ENCODE results near the gene DCXR.

The DCXR gene

DNA sequence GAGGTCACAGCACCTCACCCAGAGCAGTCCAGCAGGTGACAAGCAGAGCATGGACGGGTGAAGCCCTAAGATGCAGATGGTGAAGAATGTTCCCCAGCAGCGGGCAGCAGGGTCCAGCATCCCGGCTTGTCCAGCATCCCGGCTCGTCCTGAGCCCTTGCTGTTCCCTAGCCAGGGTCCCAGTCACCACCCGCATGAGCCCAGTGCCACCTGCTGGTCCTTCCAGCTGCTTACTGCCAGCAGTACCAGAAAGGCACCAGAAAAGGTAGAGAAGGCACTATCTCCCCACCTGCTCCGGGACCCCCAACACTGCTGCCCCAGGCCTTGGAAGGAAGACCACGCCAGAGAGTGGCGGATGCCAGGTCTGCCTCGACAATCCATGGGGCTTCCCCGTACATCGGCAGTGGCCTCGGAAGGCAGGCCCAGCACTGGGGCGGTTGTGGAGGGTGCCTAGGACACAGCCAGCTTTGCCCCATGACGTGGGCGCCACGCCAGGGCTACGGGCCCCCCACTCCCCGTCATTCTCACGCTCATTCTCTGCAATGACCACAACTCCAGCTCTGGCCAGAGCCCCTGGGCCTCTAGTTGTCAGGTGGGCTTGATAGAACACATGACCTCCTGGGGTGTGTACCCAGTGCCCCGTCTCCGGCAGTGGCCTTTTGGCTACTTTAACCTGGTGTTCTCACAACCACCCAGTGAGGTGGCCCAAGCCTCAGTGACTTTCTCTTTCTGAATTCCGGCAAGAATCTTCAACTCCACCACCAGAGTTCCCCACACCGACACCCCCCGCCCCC is 16.2 kb downstream of the DCXR start:
- peak; percentile 75 for DNase-seq

DNA sequence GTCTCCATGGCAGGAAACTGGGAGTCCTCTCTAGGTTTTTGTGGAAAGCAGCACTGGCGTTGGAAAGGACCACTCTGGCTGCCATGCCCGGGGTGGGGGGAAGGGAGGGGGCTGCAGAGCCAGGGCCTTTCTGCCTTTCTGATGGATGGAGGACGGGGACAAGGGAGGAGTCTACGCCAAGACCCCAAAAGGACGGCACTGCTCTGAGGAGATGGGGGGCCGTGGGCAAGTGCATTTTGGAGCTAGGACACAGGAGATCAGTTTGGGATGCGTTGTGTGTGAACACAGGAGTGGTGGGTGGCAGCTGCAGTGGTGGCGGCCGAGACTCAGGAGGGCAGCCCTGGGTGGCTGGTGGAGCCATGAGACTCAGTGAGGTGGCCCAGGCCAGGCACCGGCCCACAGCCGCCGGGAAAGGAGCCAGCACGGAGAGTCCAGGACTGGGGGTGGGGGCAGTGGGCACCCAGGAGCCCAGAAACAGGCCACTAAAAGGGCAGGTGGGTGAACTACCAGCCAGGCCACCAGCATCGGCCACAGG is 16.9 kb downstream of the DCXR start:
- no peak for DNase-seq

DNA sequence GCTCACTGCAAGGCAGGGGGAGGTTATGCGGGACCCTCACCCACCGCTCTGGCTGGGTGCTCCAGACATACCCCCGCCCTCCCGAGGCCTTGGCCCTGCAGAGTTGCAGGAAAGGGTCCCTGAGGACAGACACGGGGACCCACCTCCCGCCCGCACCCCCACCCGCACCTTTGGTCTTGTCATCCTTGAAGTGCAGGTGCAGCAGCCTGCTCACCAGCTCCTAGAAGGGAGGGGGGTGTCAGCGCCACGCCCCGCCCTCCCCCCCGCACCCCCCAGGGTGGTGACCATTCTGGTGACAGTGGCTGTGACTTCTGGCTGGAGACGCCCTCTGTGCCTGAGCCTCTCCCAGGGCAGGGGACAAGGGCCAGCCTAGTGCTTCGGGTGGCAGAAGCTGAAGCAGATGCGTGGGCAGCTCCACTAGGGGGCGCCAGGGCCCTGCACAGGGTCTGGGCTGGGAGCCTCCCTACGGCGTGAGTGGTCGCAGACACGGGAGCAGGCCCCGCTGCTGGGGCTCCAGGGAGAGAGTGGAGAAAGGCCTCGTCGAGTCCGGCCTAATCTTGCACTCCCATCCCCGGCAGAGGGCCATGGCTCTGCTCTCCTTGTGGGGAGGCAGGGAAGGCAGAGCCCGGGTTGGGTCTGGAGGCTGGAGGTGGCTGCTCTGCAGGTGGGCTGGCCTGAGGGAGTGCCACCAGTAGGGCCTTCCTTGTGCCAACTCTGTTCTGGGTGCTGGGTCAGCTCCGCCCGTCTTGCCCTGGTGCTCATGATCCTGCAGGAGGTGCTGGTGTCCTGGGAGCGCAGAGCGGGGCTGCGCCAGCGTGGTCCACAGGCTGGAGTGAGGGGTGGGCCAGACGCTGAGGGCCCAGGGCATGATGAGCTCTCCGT is 17.6 kb downstream of the DCXR start:
- peak; percentile 93 for DNase-seq

GRCh38 chr17:82018989-82019689 is 18.4 kb downstream of the DCXR start:
- no peak for DNase-seq

DNA sequence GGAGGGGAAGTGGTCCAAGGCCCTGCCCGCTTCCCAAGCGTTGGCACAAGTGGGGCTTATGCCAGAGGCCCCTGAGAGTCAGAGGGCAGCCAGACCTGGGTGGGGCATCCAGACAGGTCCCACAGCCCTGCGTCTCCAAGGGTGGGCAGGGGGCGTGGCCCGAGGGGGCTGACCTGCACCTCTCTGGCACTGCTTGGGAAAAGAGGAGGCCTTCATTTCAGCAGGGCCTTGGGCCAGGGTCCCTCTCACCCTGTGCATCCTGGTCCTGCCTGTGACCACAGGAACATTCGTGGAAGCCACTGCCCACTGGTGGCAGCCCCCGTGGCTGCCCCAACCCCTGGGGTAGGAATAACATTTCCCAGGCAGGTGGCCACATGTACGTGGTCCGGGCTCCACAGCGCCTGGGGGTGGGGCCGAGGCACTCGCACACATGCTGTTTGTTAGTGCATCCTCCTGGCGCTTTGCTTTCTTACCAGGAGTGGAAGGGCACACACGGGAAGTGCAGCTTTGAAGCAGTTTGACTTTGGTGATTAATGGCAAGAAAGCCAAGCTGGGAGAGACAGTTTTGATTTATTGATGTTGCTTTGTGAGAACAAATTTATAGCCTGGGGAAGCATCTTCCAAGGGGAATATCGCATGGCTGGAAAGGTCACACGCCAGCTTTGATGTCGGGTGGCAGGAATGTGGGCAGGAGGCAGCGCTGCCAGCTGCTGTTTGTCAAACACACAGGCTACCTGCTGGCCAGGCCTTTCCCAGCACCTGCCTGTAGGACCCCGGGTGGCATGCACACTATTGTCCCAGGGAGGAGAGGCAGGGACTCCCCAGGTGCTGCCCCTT is 19.1 kb downstream of the DCXR start:
- no peak for DNase-seq

- no peak for DNase-seq
Observed at GRCh38 chr17:82017612-82018151, 19.8 kb downstream of the DCXR start.

DNA sequence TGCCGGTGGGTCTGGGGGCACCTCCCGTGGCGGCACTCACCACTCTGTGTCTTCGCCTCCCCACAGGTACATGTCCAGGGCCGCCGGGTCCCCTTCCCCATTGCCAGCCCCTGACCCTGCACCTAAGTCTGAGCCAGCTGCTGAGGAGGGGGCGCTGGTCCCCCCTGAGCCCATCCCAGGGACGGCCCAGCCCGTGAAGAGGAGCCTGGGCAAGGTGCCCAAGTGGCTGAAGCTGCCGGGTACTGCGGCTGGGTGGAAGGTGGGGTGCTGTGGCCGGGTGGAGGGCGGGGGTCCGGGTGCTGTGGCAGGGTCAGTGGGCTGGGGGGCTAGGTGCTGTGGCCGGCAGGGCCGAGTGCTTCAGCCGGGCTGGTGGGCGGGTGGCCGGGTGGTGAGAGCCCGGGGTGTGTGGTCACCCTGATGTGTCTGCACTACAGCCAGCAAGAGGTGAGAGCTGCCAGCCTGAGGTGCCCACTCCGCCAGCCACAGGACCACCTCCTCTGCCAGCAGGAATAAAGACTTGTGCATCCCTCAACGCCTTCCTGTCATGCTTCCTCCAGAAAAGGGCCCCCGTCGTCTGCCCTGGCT is 20.5 kb downstream of the DCXR start:
- no peak for DNase-seq

- DNase-seq = no peak
Observed at GRCh38 chr17:82016061-82016874, 21.2 kb downstream of the DCXR start.

DNA sequence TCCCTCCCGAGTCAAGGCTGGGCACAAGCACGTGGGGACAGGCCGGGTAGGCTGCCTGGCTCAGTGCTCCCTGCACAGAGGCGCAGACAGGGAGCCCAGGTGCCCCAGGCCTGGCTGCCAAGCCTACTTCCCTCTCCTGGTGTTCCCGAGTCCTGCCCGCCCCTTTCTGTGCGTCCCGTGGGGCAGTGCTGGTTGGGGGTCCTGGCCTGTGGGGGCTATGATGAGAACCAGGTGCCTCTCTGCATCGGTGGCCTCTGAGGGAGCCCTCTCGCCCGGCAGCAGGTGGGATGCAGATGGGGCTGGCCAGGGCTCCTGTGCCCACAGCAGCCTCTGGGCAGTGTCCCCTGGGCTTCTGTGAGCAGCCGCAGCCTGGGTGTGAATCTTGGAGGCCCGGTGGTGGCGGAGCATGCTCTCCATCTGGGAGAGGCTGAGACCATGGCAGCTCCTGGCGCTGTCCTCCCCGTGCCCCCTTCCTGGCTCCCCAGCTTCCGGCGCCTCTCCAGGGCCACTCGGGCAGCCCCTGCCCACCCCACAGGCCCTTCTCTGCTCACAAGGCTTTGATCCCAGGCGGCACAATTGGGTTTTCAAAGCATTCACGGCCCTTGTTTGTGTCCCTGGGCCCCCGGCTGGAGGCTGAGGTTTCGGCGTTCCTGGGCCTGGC is 22.1 kb downstream of the DCXR start:
- DNase-seq = no peak

DNA sequence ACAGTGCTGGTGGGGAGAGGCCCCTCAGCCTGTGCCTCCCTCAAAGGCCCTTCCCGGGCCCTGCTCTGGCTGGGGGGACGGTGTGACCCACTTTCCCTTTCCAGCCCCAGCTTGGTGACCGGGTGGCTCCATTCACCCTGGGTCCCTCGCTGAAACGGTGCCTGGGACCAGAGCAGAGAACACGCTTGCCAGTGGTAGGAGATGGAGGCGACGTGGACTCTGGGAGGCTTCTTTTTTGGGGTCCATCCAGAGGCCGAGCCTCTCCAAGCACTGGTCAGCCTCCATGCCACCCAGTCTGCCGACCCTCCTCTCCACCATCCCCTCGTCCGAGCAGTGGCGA is 22.6 kb downstream of the DCXR start:
- no peak for DNase-seq

DNA sequence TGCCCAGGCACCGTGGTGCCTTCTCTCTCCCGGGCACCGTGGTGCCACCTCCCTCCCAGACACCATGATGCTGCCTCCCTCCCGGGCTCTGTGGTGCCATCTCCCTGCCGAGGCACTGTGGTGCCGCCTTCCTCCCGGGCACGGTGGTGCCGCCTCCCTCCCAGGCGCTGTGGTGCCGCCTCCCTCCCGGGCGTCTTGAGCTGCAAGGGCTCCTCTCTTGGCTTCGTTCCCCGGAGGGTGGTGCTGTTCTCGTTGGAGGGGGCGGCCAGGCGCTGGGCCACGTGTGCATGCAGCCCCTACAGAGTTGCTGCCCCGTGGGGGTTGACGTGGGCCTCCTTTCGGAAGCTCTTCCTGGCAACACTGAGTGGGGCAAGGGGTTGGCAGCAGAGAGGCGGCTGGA is 23.1 kb downstream of the DCXR start:
- DNase-seq = no peak

DNA sequence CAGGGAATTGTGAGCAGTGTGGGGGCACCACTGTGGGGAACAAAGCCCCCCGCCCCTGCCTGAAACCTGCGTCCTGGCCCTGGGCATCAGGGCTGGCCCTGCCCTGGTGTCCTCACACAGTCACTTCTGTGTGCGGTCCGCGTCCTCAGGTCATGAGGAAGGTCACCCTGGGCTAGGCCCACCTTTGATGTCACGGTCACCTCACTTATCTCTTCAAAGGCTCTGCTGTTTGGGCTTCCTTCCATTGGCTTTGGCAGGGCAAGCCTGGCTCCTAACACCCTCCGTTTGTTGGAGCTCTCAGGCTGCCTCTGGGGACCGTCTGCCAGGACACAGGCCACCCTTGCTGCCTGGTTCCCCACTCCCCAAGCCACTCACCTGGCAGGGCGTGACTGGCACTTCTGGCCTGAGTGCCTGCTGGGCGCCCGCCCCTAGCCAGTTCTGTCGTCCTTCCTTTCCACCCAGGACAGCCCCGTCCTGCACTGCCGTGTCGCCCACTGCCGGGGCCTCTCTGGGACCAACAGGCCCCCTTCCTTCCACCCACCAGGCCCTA is 23.6 kb downstream of the DCXR start:
- no peak for DNase-seq

GRCh38 chr17:82013341-82013740 is 24.2 kb downstream of the DCXR start:
- no peak for DNase-seq

GRCh38 chr17:82012640-82013295 is 24.7 kb downstream of the DCXR start:
- no peak for DNase-seq

- DNase-seq = no peak
Observed at GRCh38 chr17:82012261-82012639, 25.2 kb downstream of the DCXR start.

DNA sequence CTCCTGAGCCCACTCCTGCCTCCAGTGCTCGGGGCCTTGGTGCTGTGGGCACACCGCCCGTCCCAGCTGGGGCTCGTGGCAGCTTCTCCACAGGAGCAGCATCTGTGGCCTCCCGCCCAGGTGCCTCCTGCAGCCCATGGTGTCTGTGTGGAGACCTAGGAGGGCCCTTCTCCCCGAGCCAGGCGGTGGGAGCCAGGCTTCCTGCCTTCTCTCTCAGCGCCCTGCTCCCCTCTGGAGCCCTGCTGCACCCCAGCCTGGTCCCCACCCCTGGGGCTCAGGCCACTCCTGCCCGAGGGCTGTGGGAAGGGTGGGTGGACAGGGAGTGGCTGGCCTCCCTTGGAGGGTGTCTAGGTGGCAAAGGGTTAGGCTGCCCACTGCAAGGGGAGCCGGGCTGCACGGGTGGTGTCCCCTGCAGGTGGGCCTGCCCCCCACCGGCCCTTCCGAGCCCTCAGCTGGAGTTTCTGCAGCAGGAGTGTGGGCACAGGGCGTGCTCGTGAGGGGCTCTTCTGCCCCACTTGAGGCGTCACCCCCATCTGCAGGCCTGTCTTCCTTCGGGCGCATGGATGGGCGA is 25.8 kb downstream of the DCXR start:
- no peak for DNase-seq

GRCh38 chr17:82010575-82011525 is 26.6 kb downstream of the DCXR start:
- DNase-seq = no peak

- DNase-seq = no peak
Observed at GRCh38 chr17:82009413-82009812, 28.1 kb downstream of the DCXR start.
